Measurements from ENCODE around the gene MRGPRE.

GRCh38 chr11:3228445-3228829, 3.8 kb downstream of the MRGPRE start:
- TF ChIP-seq, protein P1, sequence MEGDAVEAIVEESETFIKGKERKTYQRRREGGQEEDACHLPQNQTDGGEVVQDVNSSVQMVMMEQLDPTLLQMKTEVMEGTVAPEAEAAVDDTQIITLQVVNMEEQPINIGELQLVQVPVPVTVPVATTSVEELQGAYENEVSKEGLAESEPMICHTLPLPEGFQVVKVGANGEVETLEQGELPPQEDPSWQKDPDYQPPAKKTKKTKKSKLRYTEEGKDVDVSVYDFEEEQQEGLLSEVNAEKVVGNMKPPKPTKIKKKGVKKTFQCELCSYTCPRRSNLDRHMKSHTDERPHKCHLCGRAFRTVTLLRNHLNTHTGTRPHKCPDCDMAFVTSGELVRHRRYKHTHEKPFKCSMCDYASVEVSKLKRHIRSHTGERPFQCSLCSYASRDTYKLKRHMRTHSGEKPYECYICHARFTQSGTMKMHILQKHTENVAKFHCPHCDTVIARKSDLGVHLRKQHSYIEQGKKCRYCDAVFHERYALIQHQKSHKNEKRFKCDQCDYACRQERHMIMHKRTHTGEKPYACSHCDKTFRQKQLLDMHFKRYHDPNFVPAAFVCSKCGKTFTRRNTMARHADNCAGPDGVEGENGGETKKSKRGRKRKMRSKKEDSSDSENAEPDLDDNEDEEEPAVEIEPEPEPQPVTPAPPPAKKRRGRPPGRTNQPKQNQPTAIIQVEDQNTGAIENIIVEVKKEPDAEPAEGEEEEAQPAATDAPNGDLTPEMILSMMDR (IDR thresholded peaks at IDR 0.05 in 8 of 11, conservative IDR thresholded peaks at IDR 0.05 in 3 of 11) = no peak
- TF ChIP-seq POLR2AphosphoS5 (IDR thresholded peaks at IDR 0.05) (no peak), POLR2A (IDR thresholded peaks at IDR 0.05) (no peak)

All from spleen (tissue), 7 donors.